ENCODE data around the gene CAMTA1. TPM values are rescaled to one million over a fixed set of nuclear protein-coding genes. Genes with fewer than 3 reads are reported as not detected.

Gene CAMTA1
- total RNA-seq, 1 donor from 2014 or later: 268 TPM

GRCh38 chr1:7388141-7388487 lies 602.9 kb downstream of the CAMTA1 start:
- Histone ChIP-seq H3K27ac (no peak overlapping the region), H3K4me1 (peaks cover 23% of the 10 kb centered on the region), H3F3A (ENCODE audit: low read depth) (no peaks in the 10 kb centered on the region), H4K20me1 (ENCODE audit: low read depth) (no peaks in the 10 kb centered on the region), H3K9ac (no peak overlapping the region), H3K4me3 (no peak overlapping the region), H3K36me3 (no peaks in the 10 kb centered on the region), H2AFZ (replicated peaks) (no peak overlapping the region), H3K4me2 (peak overlapping the region; percentile 38), H3K27me3 (no peaks in the 10 kb centered on the region), H3K9me3 (ENCODE audit: low read depth) (no peaks in the 10 kb centered on the region), H3K79me2 (ENCODE audit: low read depth) (no peaks in the 10 kb centered on the region)
- no peak for TF ChIP-seq EZH2phosphoT487 (IDR thresholded peaks at IDR 0.05)
- TF ChIP-seq CTCF (IDR thresholded peaks at IDR 0.05): no peak
- no peak for TF ChIP-seq EZH2 (IDR thresholded peaks at IDR 0.05)
- Mint-ChIP-seq H3K36me3 (no peaks in the 10 kb centered on the region), H3K4me1 (peaks cover 28% of the 10 kb centered on the region), H3K27me3 (ENCODE audit: insufficient read depth, low read depth) (peaks cover 7% of the 10 kb centered on the region), H3K9me3 (peaks cover 2% of the 10 kb centered on the region), H3K4me3 (no peak overlapping the region), H3K27ac (peak overlapping the region; percentile 83)
- no peak for DNase-seq (ENCODE audit: low spot score)

GRCh38 chr1:7388488-7389185 lies 603.4 kb downstream of the CAMTA1 start:
- no peaks in the 10 kb centered on the region for H3K27me3 ChIP-seq
- H3K36me3 ChIP-seq: no peaks in the 10 kb centered on the region
- H4K20me1 ChIP-seq (ENCODE audit: low read depth): no peaks in the 10 kb centered on the region
- H3K36me3 Mint-ChIP-seq: no peaks in the 10 kb centered on the region
- H3K9me3 ChIP-seq (ENCODE audit: low read depth): no peaks in the 10 kb centered on the region
- no peak overlapping the region for H3K9ac ChIP-seq
- TF ChIP-seq EZH2 (IDR thresholded peaks at IDR 0.05) (no peak), CTCF (IDR thresholded peaks at IDR 0.05) (no peak)
- H3K4me2 ChIP-seq: peak overlapping the region; percentile 38
- peaks cover 5% of the 10 kb centered on the region for H3K27me3 Mint-ChIP-seq (ENCODE audit: insufficient read depth, low read depth)
- no peak overlapping the region for H3K4me3 ChIP-seq
- H2AFZ ChIP-seq (replicated peaks): no peak overlapping the region
- H3K9me3 Mint-ChIP-seq: peaks cover 2% of the 10 kb centered on the region
- H3K79me2 ChIP-seq (ENCODE audit: low read depth): no peaks in the 10 kb centered on the region
- peaks cover 28% of the 10 kb centered on the region for H3K4me1 Mint-ChIP-seq
- no peaks in the 10 kb centered on the region for H3F3A ChIP-seq (ENCODE audit: low read depth)
- H3K27ac ChIP-seq: no peak overlapping the region
- peaks cover 23% of the 10 kb centered on the region for H3K4me1 ChIP-seq
- DNase-seq (ENCODE audit: low spot score): no peak
- H3K4me3 Mint-ChIP-seq: no peak overlapping the region
- peak overlapping the region; percentile 72 for H3K27ac Mint-ChIP-seq

- Histone ChIP-seq H3K27me3 (no peaks in the 10 kb centered on the region), H3K4me1 (peaks cover 23% of the 10 kb centered on the region), H3K4me3 (no peak overlapping the region), H3K79me2 (ENCODE audit: low read depth) (no peaks in the 10 kb centered on the region), H4K20me1 (ENCODE audit: low read depth) (no peaks in the 10 kb centered on the region), H3K4me2 (no peak overlapping the region), H2AFZ (replicated peaks) (no peak overlapping the region), H3K9me3 (ENCODE audit: low read depth) (no peaks in the 10 kb centered on the region), H3K9ac (no peak overlapping the region), H3F3A (ENCODE audit: low read depth) (no peaks in the 10 kb centered on the region), H3K27ac (no peak overlapping the region), H3K36me3 (no peaks in the 10 kb centered on the region)
- H3K4me1 Mint-ChIP-seq: peaks cover 28% of the 10 kb centered on the region
- TF ChIP-seq CTCF (IDR thresholded peaks at IDR 0.05): no peak
- TF ChIP-seq EZH2phosphoT487 (IDR thresholded peaks at IDR 0.05): no peak
- no peak for TF ChIP-seq EZH2 (IDR thresholded peaks at IDR 0.05)
- H3K27ac Mint-ChIP-seq: peak overlapping the region; percentile 57
- no peaks in the 10 kb centered on the region for H3K36me3 Mint-ChIP-seq
- DNase-seq (ENCODE audit: low spot score): no peak
- peaks cover 4% of the 10 kb centered on the region for H3K9me3 Mint-ChIP-seq
- peaks cover 5% of the 10 kb centered on the region for H3K27me3 Mint-ChIP-seq (ENCODE audit: insufficient read depth, low read depth)
- H3K4me3 Mint-ChIP-seq: no peak overlapping the region
Measured at GRCh38 chr1:7389201-7389905, 604.1 kb downstream of the CAMTA1 start.

Measured in neural progenitor cell (in vitro differentiated cells).